A549 (cell line): ENCODE data around the gene SLC66A3. TPM values are rescaled to one million over a fixed set of nuclear protein-coding genes. Genes with fewer than 3 reads are reported as not detected.

Experiments
- ATAC-seq, 2 experiments: fragments of 200-7000 bp in 1 of 2; fragments of >200 bp in 1 of 2; cut with Nextera tagmentation in 1 of 2; cut with Tn5 transposase in 1 of 2; 3 replicates each; pipeline versions ENCODE4 v1.8.0 to v1.9.1; 2018 to 2020; ENCODE audit warnings: mild to moderate bottlenecking in 1 of 2, moderate library complexity in 1 of 2
- CTCF ChIA-PET: fragments of 300-600 bp; sonication (Branson Sonifier 250); formaldehyde crosslinking; extraction: SDS; loops from one replicate; lab custom pipeline; 2021; ENCODE audit warnings: antibody characterized with exemption, inconsistent platforms; lab: Yijun Ruan, JAX
- POLR2A ChIA-PET: fragments of 350-600 bp; formaldehyde crosslinking; extraction: SDS; loops from one replicate; lab custom pipeline; 2021; ENCODE audit warnings: antibody characterized with exemption, inconsistent platforms; lab: Yijun Ruan, JAX
- DNase-seq, 2 experiments: peaks; one replicate each; pipeline versions ENCODE4 v3.0.0 to v3.0.0-alpha.2; 2011 to 2016; ENCODE audit warnings: low read depth in 1 of 2, low spot score in 1 of 2
- FAIRE-seq: peaks from 2 replicates; lab custom pipeline; 2011; peaks lifted over from hg19 to GRCh38; lab: Jason Lieb, UNC
- H3K27ac ChIP-seq, 2 experiments: fragments of >200 bp; sonication (Bioruptor Twin); formaldehyde crosslinking; 3 replicates each; pipeline ENCODE4 v1.5.1; 2016 to 2017
- H3K4me1 ChIP-seq: fragments of >200 bp; sonication (Bioruptor Twin); formaldehyde crosslinking; 3 replicates; pipeline ENCODE4 v1.6.1; 2016
- H3K4me2 ChIP-seq: fragments of >200 bp; sonication (Bioruptor Twin); formaldehyde crosslinking; 3 replicates; pipeline ENCODE4 v1.6.1; 2016
- H3K4me3 ChIP-seq: fragments of >200 bp; sonication (Bioruptor Twin); formaldehyde crosslinking; 3 replicates; pipeline ENCODE4 v1.5.1; 2016
- H3K9me3 ChIP-seq: fragments of >200 bp; sonication (Bioruptor Twin); formaldehyde crosslinking; 3 replicates; pipeline ENCODE4 v1.6.1; 2016
- GATA3 ChIP-seq: IDR thresholded peaks from 2 replicates; pipeline ENCODE4 v1.6.1; 2012; ENCODE audit warnings: borderline replicate concordance
- HDAC2 ChIP-seq: fragments of 200-600 bp; sonication (generic); IDR thresholded peaks from 2 replicates; pipeline ENCODE4 v1.6.1; 2016
- HOXB5 ChIP-seq: fragments of 250-450 bp; sonication (Bioruptor Pico); IDR thresholded peaks from 2 replicates; pipeline ENCODE4 v1.5.0; 2020; ENCODE audit warnings: mild to moderate bottlenecking, moderate library complexity
- JUN ChIP-seq, 2 experiments: fragments of >200 bp; sonication (Bioruptor Twin); formaldehyde crosslinking; IDR thresholded peaks; 2 replicates in 1 of 2; 3 replicates in 1 of 2; pipeline ENCODE4 v1.6.1; 2016 to 2017
- JUNB ChIP-seq: fragments of >200 bp; sonication (Bioruptor Twin); formaldehyde crosslinking; IDR thresholded peaks from 2 replicates; pipeline ENCODE4 v1.6.1; 2016
- MAFK ChIP-seq: fragments of 450-650 bp; IDR thresholded peaks from 2 replicates; pipeline ENCODE4 v1.6.1; 2014; ENCODE audit not compliant: partially characterized antibody
- MAX ChIP-seq: IDR thresholded peaks from 2 replicates; pipeline ENCODE4 v1.6.1; 2012
- MAZ ChIP-seq: fragments of 150-350 bp; IDR thresholded peaks from 2 replicates; pipeline ENCODE4 v1.6.1; 2014; ENCODE audit warnings: antibody characterized with exemption, low read depth, low read length, borderline replicate concordance
- MYC ChIP-seq: IDR thresholded peaks from 2 replicates; pipeline ENCODE4 v1.6.1; 2012; ENCODE audit warnings: mild to moderate bottlenecking, inconsistent platforms, low read length, improper control_type of control experiment, borderline replicate concordance
- PBX3 ChIP-seq: IDR thresholded peaks from 2 replicates; pipeline ENCODE4 v1.6.1; 2012
- POLR2A ChIP-seq: IDR thresholded peaks from 2 replicates; pipeline ENCODE4 v1.6.1; 2012; ENCODE audit warnings: mild to moderate bottlenecking, low read length
- RARB ChIP-seq: fragments of 250-450 bp; sonication (Bioruptor Pico); IDR thresholded peaks from 2 replicates; pipeline ENCODE4 v1.8.0; 2021; ENCODE audit warnings: mild to moderate bottlenecking, moderate library complexity
- RCOR1 ChIP-seq: fragments of 150-350 bp; IDR thresholded peaks from 2 replicates; pipeline ENCODE4 v1.6.1; 2014; ENCODE audit warnings: antibody characterized with exemption, low read length, low read depth
- REST ChIP-seq: fragments of 200-600 bp; sonication (generic); IDR thresholded peaks from 2 replicates; pipeline ENCODE4 v1.6.1; 2016; ENCODE audit warnings: antibody characterized with exemption, mild to moderate bottlenecking, moderate library complexity
- TFCP2L1 ChIP-seq: fragments of 250-450 bp; sonication (Bioruptor Pico); IDR thresholded peaks from 2 replicates; pipeline ENCODE4 v1.5.0; 2021; ENCODE audit warnings: mild to moderate bottlenecking
- USF2 ChIP-seq: fragments of 450-650 bp; IDR thresholded peaks from 2 replicates; pipeline ENCODE4 v1.6.1; 2014; ENCODE audit warnings: antibody characterized with exemption
- ZC3H11A ChIP-seq: fragments of 450-650 bp; IDR thresholded peaks from 2 replicates; pipeline ENCODE4 v1.6.1; 2014; ENCODE audit warnings: antibody characterized with exemption, mild to moderate bottlenecking
- WGBS: methylation state at CpG from one replicate; pipeline ENCODE4 v1.1.6; 2017; ENCODE audit errors: missing lambda C conversion rate; 5-methylcytosine and 5-hydroxymethylcytosine counted together
- polyA plus RNA-seq, 4 experiments: library from polyadenylated mRNA; depleted of rRNA in 3 of 4; stranded (reverse); fragments of >200 nt; fragmentation: RNase III in 1 of 4; extraction: RNeasy Plus Mini Kit Qiagen cat#74134 plus additional on column Dnase treatment in 1 of 4; gene quantifications; 2 replicates in 3 of 4; 3 replicates in 1 of 4; pipeline ENCODE4 v1.2.3, GENCODE V29; 2011 to 2017

Gene SLC66A3
- polyA plus RNA-seq, 2 of the 4 experiments (the other 2 are of a cell fraction) = 24.9 to 69.8 TPM

GRCh38 chr2:11215407-11215806 lies 60.1 kb downstream of the SLC66A3 start:
- ATAC-seq (no peak), DNase-seq (no peak), FAIRE-seq (peak; percentile 7)
- ChIA-PET POLR2A (no interaction called here), CTCF (interaction anchor here (0.8 to 1.1 kb wide), 4 partner anchors 19 to 196 kb away, joined by 3 to 4 read pairs (median 4); a partner anchor contains a TSS)
- TF ChIP-seq MAFK = peak; percentile 78
- TF ChIP-seq POLR2A = no peak
- no peaks in the 10 kb centered on the region for H3K9me3 ChIP-seq
- no peak overlapping the region for H3K27ac ChIP-seq
- peaks cover 6% of the 10 kb centered on the region; the same call in 2 of the 3 replicates for H3K4me1 ChIP-seq
- H3K4me2 ChIP-seq = no peak overlapping the region
- H3K4me3 ChIP-seq = no peak overlapping the region
- WGBS = 90% methylated on average over 3 of the region's 3 CpGs

GRCh38 chr2:11220445-11220844 lies 65.2 kb downstream of the SLC66A3 start:
- Histone ChIP-seq H3K4me3 (no peak overlapping the region), H3K27ac (no peak overlapping the region), H3K4me1 (peaks cover 6% of the 10 kb centered on the region; the same call in 2 of the 3 replicates), H3K9me3 (no peaks in the 10 kb centered on the region), H3K4me2 (no peak overlapping the region)
- ATAC-seq (no peak), DNase-seq (no peak), FAIRE-seq (no peak)
- WGBS = 95% methylated on average over 2 of the region's 2 CpGs
- POLR2A ChIA-PET = no interaction called here
- TF ChIP-seq JUN (IDR thresholded peaks at IDR 0.05) = no peak
- CTCF ChIA-PET = interaction anchor here (1.0 to 2.2 kb wide), 2 partner anchors 226 to 388 kb away, joined by 3 to 7 read pairs; no protein-coding TSS in a partner anchor

- 88% methylated on average over 5 of the region's 5 CpGs for WGBS
- no peak for DNase-seq
- TF ChIP-seq JUNB (no peak), HDAC2 (no peak), REST (no peak), HOXB5 (CRISPR knock-in tag) (no peak), RARB (CRISPR knock-in tag) (no peak), MYC (no peak), ZC3H11A (no peak), MAZ (no peak), RCOR1 (no peak), TFCP2L1 (CRISPR knock-in tag) (no peak), GATA3 (no peak), MAX (no peak), USF2 (no peak), PBX3 (no peak)
- TF ChIP-seq, all 56 proteins: peak for 0
- no peaks in the 10 kb centered on the region for H3K4me1 ChIP-seq
- POLR2A ChIA-PET = no interaction called here
- FAIRE-seq (no peak), ATAC-seq (no peak)
- H3K9me3 ChIP-seq = no peaks in the 10 kb centered on the region
- CTCF ChIA-PET = interaction anchor here (2.2 kb wide), 1 partner anchor 90 kb away, joined by 12 read pairs; a partner anchor contains a TSS
- H3K4me2 ChIP-seq = no peak overlapping the region
- no peak overlapping the region for H3K27ac ChIP-seq
- H3K4me3 ChIP-seq = no peak overlapping the region
Observed at GRCh38 chr2:11222845-11223244, 67.6 kb downstream of the SLC66A3 start.
